HEK293T (cell line): ENCODE results near the gene CCRL2.
"Not testable (repeated sequence)": the region's sequence is repeated elsewhere in the genome, so short reads cannot be mapped to it uniquely, and the experiment has no call there.

ENCODE experiments used
- CTCF ChIA-PET: fragments of 350-600 bp; formaldehyde crosslinking; extraction: SDS; loops from one replicate; lab custom pipeline; 2021; ENCODE audit warnings: antibody characterized with exemption, inconsistent platforms; lab: Yijun Ruan, JAX
- POLR2A ChIA-PET: fragments of 350-600 bp; formaldehyde crosslinking; extraction: SDS; loops from one replicate; lab custom pipeline; 2020; ENCODE audit warnings: antibody characterized with exemption, inconsistent platforms; lab: Yijun Ruan, JAX
- DNase-seq: peaks from one replicate; pipeline ENCODE4 v3.0.0; 2012; ENCODE audit warnings: mixed read lengths; ENCODE audit errors: extremely low spot score
- ARNT ChIP-seq: fragments of 450-650 bp; IDR thresholded peaks from 2 replicates; pipeline ENCODE4 v1.6.1; 2017; ENCODE audit warnings: mild to moderate bottlenecking
- BHLHE40 ChIP-seq: fragments of 450-650 bp; IDR thresholded peaks from 2 replicates; pipeline ENCODE4 v1.6.1; 2016; ENCODE audit warnings: mild to moderate bottlenecking, moderate library complexity, borderline replicate concordance
- CTBP1 ChIP-seq: fragments of 450-650 bp; IDR thresholded peaks from 2 replicates; pipeline ENCODE4 v1.6.1; 2016; ENCODE audit warnings: borderline replicate concordance
- ELF4 ChIP-seq: fragments of 450-650 bp; IDR thresholded peaks from 2 replicates; pipeline ENCODE4 v1.6.1; 2017; ENCODE audit warnings: antibody characterized with exemption
- FOXA1 ChIP-seq: fragments of 450-650 bp; IDR thresholded peaks from 2 replicates; pipeline ENCODE4 v1.6.1; 2016; ENCODE audit warnings: mild to moderate bottlenecking
- FOXK2 ChIP-seq: fragments of 450-650 bp; IDR thresholded peaks from 2 replicates; pipeline ENCODE4 v1.6.1; 2016; ENCODE audit warnings: mild to moderate bottlenecking
- FOXM1 ChIP-seq: fragments of 450-650 bp; IDR thresholded peaks from 2 replicates; pipeline ENCODE4 v1.6.1; 2017; ENCODE audit warnings: mild to moderate bottlenecking, borderline replicate concordance
- HDGF ChIP-seq: fragments of 450-650 bp; IDR thresholded peaks from 2 replicates; pipeline ENCODE4 v1.6.1; 2017; ENCODE audit warnings: antibody characterized with exemption, borderline replicate concordance
- L3MBTL2 ChIP-seq: fragments of 450-650 bp; conservative IDR thresholded peaks from 2 replicates; pipeline ENCODE4 v1.6.1; 2016; ENCODE audit warnings: mild to moderate bottlenecking
- LEF1 ChIP-seq: fragments of 450-650 bp; IDR thresholded peaks from 2 replicates; pipeline ENCODE4 v1.6.1; 2017; ENCODE audit warnings: mild to moderate bottlenecking, borderline replicate concordance
- NFRKB ChIP-seq: fragments of 450-650 bp; IDR thresholded peaks from 2 replicates; pipeline ENCODE4 v1.6.1; 2016; ENCODE audit warnings: mild to moderate bottlenecking, moderate library complexity
- PKNOX1 ChIP-seq: fragments of 450-650 bp; IDR thresholded peaks from 2 replicates; pipeline ENCODE4 v1.6.1; 2016
- SP1 ChIP-seq: fragments of 450-650 bp; IDR thresholded peaks from 2 replicates; pipeline ENCODE4 v1.6.1; 2017
- SUZ12 ChIP-seq: fragments of 450-650 bp; IDR thresholded peaks from 2 replicates; pipeline ENCODE4 v1.6.1; 2016; ENCODE audit warnings: mild to moderate bottlenecking
- TARDBP ChIP-seq: fragments of 450-650 bp; IDR thresholded peaks from 2 replicates; pipeline ENCODE4 v1.6.1; 2016
- ZNF384 ChIP-seq: fragments of 450-650 bp; IDR thresholded peaks from 2 replicates; pipeline ENCODE4 v1.6.1; 2016

Gene CCRL2

GRCh38 chr3:46386205-46386604 lies 20.9 kb upstream of the CCRL2 start:
- no peak for DNase-seq
- CTCF ChIA-PET: interaction anchor here (0.6 kb wide), 1 partner anchor 298 kb away, joined by 3 read pairs; no protein-coding TSS in a partner anchor
- TF ChIP-seq LEF1: no peak
- no peak for TF ChIP-seq FOXK2
- TF ChIP-seq L3MBTL2: no peak
- no peak for TF ChIP-seq CTBP1
- TF ChIP-seq NFRKB: no peak
- no peak for TF ChIP-seq ZNF384
- TF ChIP-seq SUZ12: no peak
- no peak for TF ChIP-seq ARNT
- TF ChIP-seq HDGF: no peak
- TF ChIP-seq ELF4: no peak
- no peak for TF ChIP-seq SP1
- no peak for TF ChIP-seq PKNOX1
- TF ChIP-seq FOXM1: no peak
- no peak for TF ChIP-seq FOXA1
- TF ChIP-seq BHLHE40: no peak
- TF ChIP-seq TARDBP: no peak
- POLR2A ChIA-PET: no interaction called here

GRCh38 chr3:46388847-46389246 lies 18.2 kb upstream of the CCRL2 start:
- POLR2A ChIA-PET, DNase-seq: not testable (repeated sequence)
- CTCF ChIA-PET: interaction anchor here (0.7 kb wide), 1 partner anchor 10 kb away, joined by 4 read pairs; no protein-coding TSS in a partner anchor

GRCh38 chr3:46389306-46389705 lies 17.8 kb upstream of the CCRL2 start:
- POLR2A ChIA-PET: no interaction called here
- DNase-seq: no peak
- CTCF ChIA-PET: interaction anchor here (0.7 kb wide), 1 partner anchor 11 kb away, joined by 4 read pairs; no protein-coding TSS in a partner anchor
- no peak for TF ChIP-seq SUZ12
- no peak for TF ChIP-seq FOXM1
- no peak for TF ChIP-seq NFRKB
- no peak for TF ChIP-seq HDGF
- TF ChIP-seq ZNF384: no peak
- TF ChIP-seq PKNOX1: no peak
- TF ChIP-seq L3MBTL2: no peak
- no peak for TF ChIP-seq FOXA1
- TF ChIP-seq BHLHE40: no peak

GRCh38 chr3:46391526-46391925 lies 15.5 kb upstream of the CCRL2 start:
- POLR2A ChIA-PET, DNase-seq, CTCF ChIA-PET: not testable (repeated sequence)

- no peak for DNase-seq
- ChIA-PET CTCF (no interaction called here), POLR2A (no interaction called here)
- TF ChIP-seq NFRKB (no peak), FOXK2 (no peak), LEF1 (no peak), FOXA1 (no peak), SP1 (no peak), ARNT (no peak), CTBP1 (no peak), SUZ12 (no peak), TARDBP (no peak), ZNF384 (no peak), PKNOX1 (no peak), BHLHE40 (no peak), ELF4 (no peak), FOXM1 (no peak), L3MBTL2 (no peak), HDGF (no peak)
These were observed 14.0 kb upstream of the CCRL2 start for GRCh38 chr3:46393011-46393410.

GRCh38 chr3:46393554-46394434 lies 13.3 kb upstream of the CCRL2 start:
- POLR2A ChIA-PET: no interaction called here
- TF ChIP-seq HDGF: no peak
- TF ChIP-seq PKNOX1: 0 out of 2 replicates have a peak, but pooled peaks have one; percentile 12
- no peak for DNase-seq
- CTCF ChIA-PET: no interaction called here
